Endodermal cell (in vitro differentiated cells): ENCODE results near the gene PRSS1. TPM values are rescaled to one million over a fixed set of nuclear protein-coding genes. Genes with fewer than 3 reads are reported as not detected.
"Not testable (repeated sequence)": the region's sequence is repeated elsewhere in the genome, so short reads cannot be mapped to it uniquely, and the experiment has no call there.

Experiments
- DNase-seq: peaks from one replicate; pipeline ENCODE4 v3.0.0-alpha.2; 2017
- H3K27ac ChIP-seq: 2 replicates; pipeline ENCODE4 v1.5.1; 2013; ENCODE audit warnings: mild to moderate bottlenecking, low read depth, low read length, moderate library complexity
- H3K27me3 ChIP-seq: 2 replicates; pipeline ENCODE4 v1.6.1; 2013; ENCODE audit warnings: mild to moderate bottlenecking, low read length, moderate library complexity; ENCODE audit not compliant: insufficient read depth, control insufficient read depth, poor library complexity, severe bottlenecking
- H3K36me3 ChIP-seq: 2 replicates; pipeline ENCODE4 v1.7.0; 2013; ENCODE audit warnings: mild to moderate bottlenecking, low read length, moderate library complexity; ENCODE audit not compliant: control insufficient read depth, insufficient read depth
- H3K4me1 ChIP-seq: one replicate; pipeline ENCODE4 v1.7.0; 2013; ENCODE audit warnings: low read length; ENCODE audit not compliant: control insufficient read depth, insufficient read depth
- H3K4me3 ChIP-seq: 2 replicates; pipeline ENCODE4 v1.5.1; 2013; ENCODE audit warnings: mild to moderate bottlenecking, low read length, moderate library complexity
- H3K9ac ChIP-seq: 2 replicates; pipeline ENCODE4 v1.6.1; 2013; ENCODE audit warnings: mild to moderate bottlenecking, low read length, moderate library complexity; ENCODE audit not compliant: poor library complexity, severe bottlenecking; ENCODE audit errors: extremely low read depth
- H3K9me3 ChIP-seq: 2 replicates; pipeline ENCODE4 v1.6.1; 2013; ENCODE audit warnings: mild to moderate bottlenecking, low read length, moderate library complexity; ENCODE audit not compliant: control insufficient read depth
- H3K27ac Mint-ChIP-seq: 2 replicates; pipeline ENCODE4 v1.8.0; 2020; ENCODE audit warnings: mixed read lengths
- H3K27me3 Mint-ChIP-seq: 2 replicates; pipeline ENCODE4 v1.8.0; 2021; ENCODE audit warnings: mild to moderate bottlenecking, mixed read lengths; ENCODE audit not compliant: insufficient read depth
- H3K36me3 Mint-ChIP-seq: 2 replicates; pipeline ENCODE4 v1.8.0; 2020; ENCODE audit warnings: low read depth, mixed read lengths
- H3K4me1 Mint-ChIP-seq: 2 replicates; pipeline ENCODE4 v1.8.0; 2020; ENCODE audit warnings: mixed read lengths
- H3K4me3 Mint-ChIP-seq: 2 replicates; pipeline ENCODE4 v1.8.0; 2020; ENCODE audit warnings: mild to moderate bottlenecking, moderate library complexity, mixed read lengths
- H3K9me3 Mint-ChIP-seq: 2 replicates; pipeline ENCODE4 v1.8.0; 2020; ENCODE audit warnings: mild to moderate bottlenecking, mixed read lengths
- WGBS, 2 experiments: methylation state at CpG; one replicate each; pipeline versions ENCODE4 v1.1.5 to v1.1.7; 2013; ENCODE audit warnings: missing lambda C conversion rate in 2 of 2, mixed read lengths in 1 of 2; ENCODE audit not compliant: insufficient coverage in 1 of 2, insufficient read length in 1 of 2; 5-methylcytosine and 5-hydroxymethylcytosine counted together
- total RNA-seq, 2 donors: library from RNA; stranded (reverse); fragmentation: NEBNext Ultra II Directional in 1 of 2; extraction: Animal tissue kit (Norgen Biotek cat#: 25700) in 1 of 2; gene quantifications; 2 replicates in 1 of 2; 3 replicates in 1 of 2; pipeline ENCODE4 v1.2.1, GENCODE V29; 2021
- TF ChIP-seq, protein P1 (sequence below): fragments of 200-600 bp; sonication (generic); conservative IDR thresholded peaks from 2 replicates; pipeline ENCODE4 v1.5.0; 2021; ENCODE audit warnings: antibody characterized with exemption, mild to moderate bottlenecking

PRSS1 gene
- total RNA-seq, 2 donors from 2014 or later = 4.4 to 8.8 TPM

DNA sequence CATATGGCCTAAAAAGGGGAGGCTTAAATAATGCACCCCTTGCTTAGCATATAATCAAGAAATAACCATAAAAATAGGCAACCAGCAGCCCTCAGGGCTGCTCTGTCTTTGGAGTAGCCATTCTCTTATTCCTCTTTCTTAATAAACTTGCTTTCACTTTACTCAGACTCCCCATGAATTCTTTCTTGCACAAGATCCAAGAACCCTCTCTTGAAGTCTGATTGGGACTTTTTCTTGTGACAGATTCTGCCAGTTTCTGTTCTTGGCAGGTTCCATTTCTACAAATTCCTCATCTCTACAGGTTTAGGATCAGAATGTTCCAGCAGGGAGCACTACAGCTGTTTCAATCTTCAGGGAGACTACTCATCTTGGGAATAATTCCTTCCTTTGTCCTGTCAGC lies 40.5 kb upstream of the PRSS1 start:
- peaks cover 33% of the 10 kb centered on the region for H3K4me1 Mint-ChIP-seq
- H3K27me3 ChIP-seq, H3K4me1 ChIP-seq, H3K27ac Mint-ChIP-seq, DNase-seq, H3K9ac ChIP-seq, H3K9me3 ChIP-seq, H3K36me3 ChIP-seq, H3K4me3 ChIP-seq, H3K27ac ChIP-seq, H3K9me3 Mint-ChIP-seq, H3K27me3 Mint-ChIP-seq, H3K36me3 Mint-ChIP-seq, H3K4me3 Mint-ChIP-seq: not testable (repeated sequence)
- TF ChIP-seq, protein P1, sequence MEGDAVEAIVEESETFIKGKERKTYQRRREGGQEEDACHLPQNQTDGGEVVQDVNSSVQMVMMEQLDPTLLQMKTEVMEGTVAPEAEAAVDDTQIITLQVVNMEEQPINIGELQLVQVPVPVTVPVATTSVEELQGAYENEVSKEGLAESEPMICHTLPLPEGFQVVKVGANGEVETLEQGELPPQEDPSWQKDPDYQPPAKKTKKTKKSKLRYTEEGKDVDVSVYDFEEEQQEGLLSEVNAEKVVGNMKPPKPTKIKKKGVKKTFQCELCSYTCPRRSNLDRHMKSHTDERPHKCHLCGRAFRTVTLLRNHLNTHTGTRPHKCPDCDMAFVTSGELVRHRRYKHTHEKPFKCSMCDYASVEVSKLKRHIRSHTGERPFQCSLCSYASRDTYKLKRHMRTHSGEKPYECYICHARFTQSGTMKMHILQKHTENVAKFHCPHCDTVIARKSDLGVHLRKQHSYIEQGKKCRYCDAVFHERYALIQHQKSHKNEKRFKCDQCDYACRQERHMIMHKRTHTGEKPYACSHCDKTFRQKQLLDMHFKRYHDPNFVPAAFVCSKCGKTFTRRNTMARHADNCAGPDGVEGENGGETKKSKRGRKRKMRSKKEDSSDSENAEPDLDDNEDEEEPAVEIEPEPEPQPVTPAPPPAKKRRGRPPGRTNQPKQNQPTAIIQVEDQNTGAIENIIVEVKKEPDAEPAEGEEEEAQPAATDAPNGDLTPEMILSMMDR = peak; percentile 24

DNA sequence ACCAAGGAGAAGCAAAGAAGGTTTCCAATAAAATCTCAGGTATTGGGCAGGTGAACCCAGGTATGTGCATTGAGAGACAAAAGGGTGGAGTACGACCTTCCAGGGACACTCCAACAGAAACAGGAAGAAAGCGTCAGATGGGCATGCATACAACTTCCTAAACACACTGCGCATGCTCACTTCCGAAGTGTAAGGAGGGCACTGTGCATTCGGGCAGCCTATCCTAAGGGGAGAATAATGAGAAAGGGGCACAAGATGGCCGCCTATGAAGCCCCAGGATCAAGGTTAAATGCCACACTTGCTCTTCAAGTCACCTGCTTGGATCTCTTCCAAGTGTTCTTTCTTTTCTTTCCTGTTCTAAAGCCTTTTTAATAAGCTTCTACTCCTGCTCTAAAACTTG lies 39.4 kb upstream of the PRSS1 start:
- no peak for DNase-seq

DNA sequence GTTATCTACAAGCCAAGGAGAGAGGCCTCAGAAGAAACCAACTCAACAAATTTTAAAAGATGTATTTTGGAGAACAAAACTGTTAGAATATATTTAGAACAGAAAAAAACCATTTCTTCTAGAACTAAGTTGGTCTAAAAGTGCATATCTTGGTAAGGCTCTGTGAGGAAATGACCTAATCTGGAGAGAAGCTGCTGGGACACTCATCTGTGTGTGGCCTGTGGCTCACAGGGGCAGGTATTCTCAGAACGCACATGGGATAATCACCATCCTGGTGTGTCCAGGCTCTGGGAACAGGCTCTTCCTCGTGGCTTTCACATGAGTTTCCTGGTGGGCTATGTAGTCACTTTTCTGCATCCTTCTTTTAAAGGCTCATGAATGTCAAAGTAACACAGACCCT lies 38.1 kb upstream of the PRSS1 start:
- Histone ChIP-seq H3K4me1 (peaks cover 10% of the 10 kb centered on the region), H3K9ac (no peak overlapping the region), H3K27ac (no peak overlapping the region), H3K36me3 (no peaks in the 10 kb centered on the region), H3K27me3 (no peaks in the 10 kb centered on the region), H3K4me3 (no peak overlapping the region), H3K9me3 (no peaks in the 10 kb centered on the region)
- TF ChIP-seq, protein P1 = no peak
- no peaks in the 10 kb centered on the region for H3K36me3 Mint-ChIP-seq
- H3K27ac Mint-ChIP-seq = no peak overlapping the region
- no peaks in the 10 kb centered on the region for H3K9me3 Mint-ChIP-seq
- no peak for DNase-seq
- H3K27me3 Mint-ChIP-seq = no peaks in the 10 kb centered on the region
- H3K4me1 Mint-ChIP-seq = peaks cover 30% of the 10 kb centered on the region
- no peak overlapping the region for H3K4me3 Mint-ChIP-seq
- 92 to 94% methylated on average over 2 of the region's 2 CpGs for WGBS, 2 experiments

More for the DNA sequence above, 39.4 kb upstream of the PRSS1 start:
- Mint-ChIP-seq H3K27ac (no peak overlapping the region), H3K4me3 (no peak overlapping the region), H3K36me3 (no peaks in the 10 kb centered on the region), H3K27me3 (no peaks in the 10 kb centered on the region), H3K9me3 (no peaks in the 10 kb centered on the region), H3K4me1 (peaks cover 32% of the 10 kb centered on the region)
- TF ChIP-seq, protein P1 = no peak
- no peak overlapping the region for H3K4me3 ChIP-seq
- no peaks in the 10 kb centered on the region for H3K27me3 ChIP-seq
- H3K27ac ChIP-seq = no peak overlapping the region
- H3K9ac ChIP-seq = no peak overlapping the region
- peaks cover 10% of the 10 kb centered on the region for H3K4me1 ChIP-seq
- 92 to 94% methylated on average over 6 of the region's 6 CpGs for WGBS, 2 experiments
- H3K36me3 ChIP-seq = no peaks in the 10 kb centered on the region
- no peaks in the 10 kb centered on the region for H3K9me3 ChIP-seq
